ENCODE results near the gene NUP93.

The NUP93 gene

GRCh38 chr16:56726283-56726682 is 3.6 kb upstream of the NUP93 start:
- Histone ChIP-seq H3K27me3 (replicated peaks; ENCODE audit: control insufficient read depth, insufficient read depth, low read length, poor library complexity, severe bottlenecking) (no peaks in the 10 kb centered on the region), H3K27ac (ENCODE audit: insufficient read depth, low read length, poor library complexity, severe bottlenecking) (no peak overlapping the region), H3K36me3 (ENCODE audit: control insufficient read depth, insufficient read depth, low read length) (no peaks in the 10 kb centered on the region), H3K4me1 (ENCODE audit: control insufficient read depth, insufficient read depth, low read length, poor library complexity, severe bottlenecking) (peaks cover 14% of the 10 kb centered on the region), H3K9me3 (ENCODE audit: control insufficient read depth, low read length) (no peaks in the 10 kb centered on the region), H3K4me3 (ENCODE audit: insufficient read depth, low read depth, low read length, poor library complexity, severe bottlenecking) (no peak overlapping the region)
- no peak for DNase-seq

GRCh38 chr16:56726926-56727325 is 3.0 kb upstream of the NUP93 start:
- H3K4me1 ChIP-seq (ENCODE audit: control insufficient read depth, insufficient read depth, low read length, poor library complexity, severe bottlenecking): peaks cover 14% of the 10 kb centered on the region
- H3K9me3 ChIP-seq (ENCODE audit: control insufficient read depth, low read length): no peaks in the 10 kb centered on the region
- H3K27ac ChIP-seq (ENCODE audit: insufficient read depth, low read length, poor library complexity, severe bottlenecking): no peak overlapping the region
- H3K27me3 ChIP-seq (replicated peaks; ENCODE audit: control insufficient read depth, insufficient read depth, low read length, poor library complexity, severe bottlenecking): no peaks in the 10 kb centered on the region
- H3K36me3 ChIP-seq (ENCODE audit: control insufficient read depth, insufficient read depth, low read length): no peaks in the 10 kb centered on the region
- no peak for DNase-seq
- no peak overlapping the region for H3K4me3 ChIP-seq (ENCODE audit: insufficient read depth, low read depth, low read length, poor library complexity, severe bottlenecking)

- Histone ChIP-seq H3K9me3 (ENCODE audit: control insufficient read depth, low read length) (no peaks in the 10 kb centered on the region), H3K27ac (ENCODE audit: insufficient read depth, low read length, poor library complexity, severe bottlenecking) (no peak overlapping the region), H3K27me3 (replicated peaks; ENCODE audit: control insufficient read depth, insufficient read depth, low read length, poor library complexity, severe bottlenecking) (no peaks in the 10 kb centered on the region), H3K4me3 (ENCODE audit: insufficient read depth, low read depth, low read length, poor library complexity, severe bottlenecking) (no peak overlapping the region), H3K36me3 (ENCODE audit: control insufficient read depth, insufficient read depth, low read length) (no peaks in the 10 kb centered on the region), H3K4me1 (ENCODE audit: control insufficient read depth, insufficient read depth, low read length, poor library complexity, severe bottlenecking) (peaks cover 14% of the 10 kb centered on the region)
- no peak for DNase-seq
Measured at GRCh38 chr16:56728027-56728426, 1.9 kb upstream of the NUP93 start.

- no peak for DNase-seq
- H3K4me3 ChIP-seq (ENCODE audit: insufficient read depth, low read depth, low read length, poor library complexity, severe bottlenecking): peak overlapping the region; percentile 68
- H3K27me3 ChIP-seq (replicated peaks; ENCODE audit: control insufficient read depth, insufficient read depth, low read length, poor library complexity, severe bottlenecking): no peaks in the 10 kb centered on the region
- H3K9me3 ChIP-seq (ENCODE audit: control insufficient read depth, low read length): no peaks in the 10 kb centered on the region
- H3K4me1 ChIP-seq (ENCODE audit: control insufficient read depth, insufficient read depth, low read length, poor library complexity, severe bottlenecking): peaks cover 14% of the 10 kb centered on the region
- H3K36me3 ChIP-seq (ENCODE audit: control insufficient read depth, insufficient read depth, low read length): no peaks in the 10 kb centered on the region
- H3K27ac ChIP-seq (ENCODE audit: insufficient read depth, low read length, poor library complexity, severe bottlenecking): peak overlapping the region; percentile 61
Measured at GRCh38 chr16:56728980-56729734, 772 bp upstream of the NUP93 start.

- DNase-seq: no peak
- Histone ChIP-seq H3K4me3 (ENCODE audit: insufficient read depth, low read depth, low read length, poor library complexity, severe bottlenecking) (no peak overlapping the region), H3K9me3 (ENCODE audit: control insufficient read depth, low read length) (no peaks in the 10 kb centered on the region), H3K36me3 (ENCODE audit: control insufficient read depth, insufficient read depth, low read length) (no peaks in the 10 kb centered on the region), H3K27ac (ENCODE audit: insufficient read depth, low read length, poor library complexity, severe bottlenecking) (no peak overlapping the region), H3K27me3 (replicated peaks; ENCODE audit: control insufficient read depth, insufficient read depth, low read length, poor library complexity, severe bottlenecking) (no peaks in the 10 kb centered on the region), H3K4me1 (ENCODE audit: control insufficient read depth, insufficient read depth, low read length, poor library complexity, severe bottlenecking) (peaks cover 14% of the 10 kb centered on the region)
Measured at GRCh38 chr16:56732366-56732765, 2.4 kb downstream of the NUP93 start.

- peaks cover 14% of the 10 kb centered on the region for H3K4me1 ChIP-seq (ENCODE audit: control insufficient read depth, insufficient read depth, low read length, poor library complexity, severe bottlenecking)
- H3K4me3 ChIP-seq (ENCODE audit: insufficient read depth, low read depth, low read length, poor library complexity, severe bottlenecking): no peak overlapping the region
- no peaks in the 10 kb centered on the region for H3K9me3 ChIP-seq (ENCODE audit: control insufficient read depth, low read length)
- no peak overlapping the region for H3K27ac ChIP-seq (ENCODE audit: insufficient read depth, low read length, poor library complexity, severe bottlenecking)
- no peak for DNase-seq
- H3K36me3 ChIP-seq (ENCODE audit: control insufficient read depth, insufficient read depth, low read length): no peaks in the 10 kb centered on the region
- H3K27me3 ChIP-seq (replicated peaks; ENCODE audit: control insufficient read depth, insufficient read depth, low read length, poor library complexity, severe bottlenecking): no peaks in the 10 kb centered on the region
Measured at GRCh38 chr16:56732832-56733231, 2.9 kb downstream of the NUP93 start.

- no peak overlapping the region for H3K4me3 ChIP-seq (ENCODE audit: insufficient read depth, low read depth, low read length, poor library complexity, severe bottlenecking)
- no peaks in the 10 kb centered on the region for H3K9me3 ChIP-seq (ENCODE audit: control insufficient read depth, low read length)
- no peaks in the 10 kb centered on the region for H3K36me3 ChIP-seq (ENCODE audit: control insufficient read depth, insufficient read depth, low read length)
- H3K4me1 ChIP-seq (ENCODE audit: control insufficient read depth, insufficient read depth, low read length, poor library complexity, severe bottlenecking): peaks cover 7% of the 10 kb centered on the region
- no peak overlapping the region for H3K27ac ChIP-seq (ENCODE audit: insufficient read depth, low read length, poor library complexity, severe bottlenecking)
- DNase-seq: no peak
- no peaks in the 10 kb centered on the region for H3K27me3 ChIP-seq (replicated peaks; ENCODE audit: control insufficient read depth, insufficient read depth, low read length, poor library complexity, severe bottlenecking)
Measured at GRCh38 chr16:56734429-56734828, 4.5 kb downstream of the NUP93 start.

GRCh38 chr16:56736476-56736875 is 6.5 kb downstream of the NUP93 start:
- Histone ChIP-seq H3K36me3 (ENCODE audit: control insufficient read depth, insufficient read depth, low read length) (no peaks in the 10 kb centered on the region), H3K9me3 (ENCODE audit: control insufficient read depth, low read length) (no peaks in the 10 kb centered on the region), H3K4me1 (ENCODE audit: control insufficient read depth, insufficient read depth, low read length, poor library complexity, severe bottlenecking) (no peaks in the 10 kb centered on the region), H3K27ac (ENCODE audit: insufficient read depth, low read length, poor library complexity, severe bottlenecking) (no peak overlapping the region), H3K4me3 (ENCODE audit: insufficient read depth, low read depth, low read length, poor library complexity, severe bottlenecking) (no peak overlapping the region), H3K27me3 (replicated peaks; ENCODE audit: control insufficient read depth, insufficient read depth, low read length, poor library complexity, severe bottlenecking) (no peaks in the 10 kb centered on the region)
- no peak for DNase-seq

GRCh38 chr16:56737539-56737938 is 7.6 kb downstream of the NUP93 start:
- no peak overlapping the region for H3K27ac ChIP-seq (ENCODE audit: insufficient read depth, low read length, poor library complexity, severe bottlenecking)
- H3K36me3 ChIP-seq (ENCODE audit: control insufficient read depth, insufficient read depth, low read length): no peaks in the 10 kb centered on the region
- no peak overlapping the region for H3K4me3 ChIP-seq (ENCODE audit: insufficient read depth, low read depth, low read length, poor library complexity, severe bottlenecking)
- no peaks in the 10 kb centered on the region for H3K9me3 ChIP-seq (ENCODE audit: control insufficient read depth, low read length)
- no peaks in the 10 kb centered on the region for H3K4me1 ChIP-seq (ENCODE audit: control insufficient read depth, insufficient read depth, low read length, poor library complexity, severe bottlenecking)
- no peak for DNase-seq
- H3K27me3 ChIP-seq (replicated peaks; ENCODE audit: control insufficient read depth, insufficient read depth, low read length, poor library complexity, severe bottlenecking): no peaks in the 10 kb centered on the region

GRCh38 chr16:56738221-56738620 is 8.3 kb downstream of the NUP93 start:
- Histone ChIP-seq H3K4me1 (ENCODE audit: control insufficient read depth, insufficient read depth, low read length, poor library complexity, severe bottlenecking) (no peaks in the 10 kb centered on the region), H3K27ac (ENCODE audit: insufficient read depth, low read length, poor library complexity, severe bottlenecking) (no peak overlapping the region), H3K4me3 (ENCODE audit: insufficient read depth, low read depth, low read length, poor library complexity, severe bottlenecking) (no peak overlapping the region), H3K9me3 (ENCODE audit: control insufficient read depth, low read length) (no peaks in the 10 kb centered on the region), H3K27me3 (replicated peaks; ENCODE audit: control insufficient read depth, insufficient read depth, low read length, poor library complexity, severe bottlenecking) (no peaks in the 10 kb centered on the region), H3K36me3 (ENCODE audit: control insufficient read depth, insufficient read depth, low read length) (no peaks in the 10 kb centered on the region)
- DNase-seq: no peak
